Measurements from ENCODE around the gene RAP1GAP. TPM values are rescaled to one million over a fixed set of nuclear protein-coding genes. Genes with fewer than 3 reads are reported as not detected.

Gene RAP1GAP
- total RNA-seq, 1 experiment from 2014 or later, result 13.4 TPM

DNA sequence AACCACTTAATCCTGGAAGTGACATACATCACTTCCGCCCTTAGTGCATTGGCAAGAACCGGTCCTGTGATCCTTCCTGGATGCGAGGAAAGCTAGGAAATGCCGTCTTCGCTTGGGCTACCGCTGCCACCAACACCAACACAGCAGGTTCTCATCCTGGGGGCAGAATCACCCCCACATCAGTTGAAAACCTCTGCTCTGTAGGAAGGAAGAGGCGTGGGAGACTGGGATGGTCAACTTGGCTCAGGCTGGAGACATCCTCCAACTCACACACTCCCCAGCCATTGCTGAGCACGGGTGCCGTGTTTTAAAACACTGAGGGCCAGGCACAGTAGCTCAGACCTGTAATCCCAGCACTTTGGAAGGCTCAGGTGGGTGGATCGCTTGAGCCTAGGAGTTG is 85.1 kb downstream of the RAP1GAP start (continued):
- TF ChIP-seq, protein P1, sequence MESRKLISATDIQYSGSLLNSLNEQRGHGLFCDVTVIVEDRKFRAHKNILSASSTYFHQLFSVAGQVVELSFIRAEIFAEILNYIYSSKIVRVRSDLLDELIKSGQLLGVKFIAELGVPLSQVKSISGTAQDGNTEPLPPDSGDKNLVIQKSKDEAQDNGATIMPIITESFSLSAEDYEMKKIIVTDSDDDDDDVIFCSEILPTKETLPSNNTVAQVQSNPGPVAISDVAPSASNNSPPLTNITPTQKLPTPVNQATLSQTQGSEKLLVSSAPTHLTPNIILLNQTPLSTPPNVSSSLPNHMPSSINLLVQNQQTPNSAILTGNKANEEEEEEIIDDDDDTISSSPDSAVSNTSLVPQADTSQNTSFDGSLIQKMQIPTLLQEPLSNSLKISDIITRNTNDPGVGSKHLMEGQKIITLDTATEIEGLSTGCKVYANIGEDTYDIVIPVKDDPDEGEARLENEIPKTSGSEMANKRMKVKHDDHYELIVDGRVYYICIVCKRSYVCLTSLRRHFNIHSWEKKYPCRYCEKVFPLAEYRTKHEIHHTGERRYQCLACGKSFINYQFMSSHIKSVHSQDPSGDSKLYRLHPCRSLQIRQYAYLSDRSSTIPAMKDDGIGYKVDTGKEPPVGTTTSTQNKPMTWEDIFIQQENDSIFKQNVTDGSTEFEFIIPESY (IDR thresholded peaks at IDR 0.05; ENCODE audit: extremely low read depth, insufficient replicate concordance, low read length), result no peak
- TF ChIP-seq, protein P2, sequence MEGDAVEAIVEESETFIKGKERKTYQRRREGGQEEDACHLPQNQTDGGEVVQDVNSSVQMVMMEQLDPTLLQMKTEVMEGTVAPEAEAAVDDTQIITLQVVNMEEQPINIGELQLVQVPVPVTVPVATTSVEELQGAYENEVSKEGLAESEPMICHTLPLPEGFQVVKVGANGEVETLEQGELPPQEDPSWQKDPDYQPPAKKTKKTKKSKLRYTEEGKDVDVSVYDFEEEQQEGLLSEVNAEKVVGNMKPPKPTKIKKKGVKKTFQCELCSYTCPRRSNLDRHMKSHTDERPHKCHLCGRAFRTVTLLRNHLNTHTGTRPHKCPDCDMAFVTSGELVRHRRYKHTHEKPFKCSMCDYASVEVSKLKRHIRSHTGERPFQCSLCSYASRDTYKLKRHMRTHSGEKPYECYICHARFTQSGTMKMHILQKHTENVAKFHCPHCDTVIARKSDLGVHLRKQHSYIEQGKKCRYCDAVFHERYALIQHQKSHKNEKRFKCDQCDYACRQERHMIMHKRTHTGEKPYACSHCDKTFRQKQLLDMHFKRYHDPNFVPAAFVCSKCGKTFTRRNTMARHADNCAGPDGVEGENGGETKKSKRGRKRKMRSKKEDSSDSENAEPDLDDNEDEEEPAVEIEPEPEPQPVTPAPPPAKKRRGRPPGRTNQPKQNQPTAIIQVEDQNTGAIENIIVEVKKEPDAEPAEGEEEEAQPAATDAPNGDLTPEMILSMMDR (IDR thresholded peaks at IDR 0.05 in 2 of 3, conservative IDR thresholded peaks at IDR 0.05 in 1 of 3; ENCODE audit: borderline replicate concordance in 1 of 3, insufficient read depth in 1 of 3, low read depth in 2 of 3, low read length in 2 of 3), result no peak
- TF ChIP-seq YY1 (IDR thresholded peaks at IDR 0.05; ENCODE audit: extremely low read depth, insufficient replicate concordance, low read depth, low read length) (no peak), SP1 (IDR thresholded peaks at IDR 0.05; ENCODE audit: low read depth) (no peak), EGR1 (IDR thresholded peaks at IDR 0.05; ENCODE audit: low read depth) (no peak), FOSL1 (IDR thresholded peaks at IDR 0.05; ENCODE audit: low read depth) (no peak), CBX3 (IDR thresholded peaks at IDR 0.05; ENCODE audit: low read depth) (no peak), ZFX (IDR thresholded peaks at IDR 0.05) (no peak)
- TF ChIP-seq, protein P3, sequence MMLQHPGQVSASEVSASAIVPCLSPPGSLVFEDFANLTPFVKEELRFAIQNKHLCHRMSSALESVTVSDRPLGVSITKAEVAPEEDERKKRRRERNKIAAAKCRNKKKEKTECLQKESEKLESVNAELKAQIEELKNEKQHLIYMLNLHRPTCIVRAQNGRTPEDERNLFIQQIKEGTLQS (IDR thresholded peaks at IDR 0.05), result no peak

DNA sequence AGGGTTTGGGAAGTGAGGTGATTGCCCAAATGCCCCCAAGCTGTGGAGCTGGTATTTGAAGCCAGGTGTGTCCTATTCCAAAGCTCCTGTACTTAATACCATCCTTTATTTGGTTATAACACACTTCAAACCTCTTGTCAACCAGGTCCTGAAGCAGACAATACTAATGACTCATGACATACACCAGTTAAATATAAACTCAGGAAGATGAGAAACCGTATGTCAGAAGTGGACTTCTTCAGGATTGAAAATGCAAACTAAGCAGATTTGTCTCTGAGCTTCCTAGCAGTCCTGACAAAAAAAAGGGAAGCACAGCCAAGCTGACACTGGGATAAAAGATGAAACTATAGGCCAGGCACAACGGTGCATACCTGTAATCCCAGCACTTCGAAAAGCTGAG is 89.4 kb downstream of the RAP1GAP start:
- Histone ChIP-seq H3K9me3 (ENCODE audit: control insufficient read depth in 1 of 2, insufficient read depth in 1 of 2, low read depth in 1 of 2, low read length in 2 of 2) (no peaks in the 10 kb centered on the region), H3K9ac (ENCODE audit: low read length) (no peak overlapping the region), H3K4me1 (ENCODE audit: control insufficient read depth in 1 of 2, insufficient read depth in 2 of 2, low read length in 2 of 2) (peaks cover 5 to 6% of the 10 kb centered on the region in 2 experiments; a peak in 3 of 4 replicates), H3K4me3 (replicated peaks in 1 of 2; ENCODE audit: low read depth in 1 of 2, low read length in 2 of 2) (no peak overlapping the region), H2AFZ (ENCODE audit: low read depth, low read length, poor library complexity, severe bottlenecking) (no peak overlapping the region), H4K20me1 (ENCODE audit: insufficient read depth) (no peaks in the 10 kb centered on the region), H3K36me3 (ENCODE audit: control insufficient read depth in 1 of 2, insufficient read depth in 2 of 2, low read length in 2 of 2) (no peaks in the 10 kb centered on the region), H3K27ac (ENCODE audit: low read depth, low read length) (no peak overlapping the region), H3K9me2 (ENCODE audit: insufficient read depth) (no peaks in the 10 kb centered on the region), H3K4me2 (ENCODE audit: low read length) (no peak overlapping the region), H3K27me3 (ENCODE audit: insufficient read depth, low read length) (no peaks in the 10 kb centered on the region), H3K79me2 (ENCODE audit: insufficient read depth, low read length) (no peaks in the 10 kb centered on the region)
- no TSS peak for BruUV-seq (replicated peaks)
- POLR2A ChIA-PET, result no interaction called here
- no peak for ATAC-seq
- intact Hi-C loops (cut with micrococcal nuclease), result no loop called here
- CTCF ChIA-PET, result no interaction called here
- DNase-seq (ENCODE audit: low read depth, low spot score), result no peak
- RAD21 ChIA-PET (ENCODE audit: low non-redundant PET in 1 of 2, low total read pairs in 2 of 2, uncharacterized antibody in 2 of 2, unreplicated experiment in 2 of 2), result no interaction called here
- no peak for TF ChIP-seq TCF7L2 (IDR thresholded peaks at IDR 0.05; ENCODE audit: borderline replicate concordance, extremely low read depth, insufficient read depth, insufficient read length)
- no peak for TF ChIP-seq SP1 (IDR thresholded peaks at IDR 0.05; ENCODE audit: low read depth)
- TF ChIP-seq EZH2phosphoT487 (IDR thresholded peaks at IDR 0.05; ENCODE audit: borderline replicate concordance), result no peak
- TF ChIP-seq, protein P3 (IDR thresholded peaks at IDR 0.05), result no peak
- no peak for TF ChIP-seq YY1 (IDR thresholded peaks at IDR 0.05; ENCODE audit: extremely low read depth, insufficient replicate concordance, low read depth, low read length)
- TF ChIP-seq POLR2A (IDR thresholded peaks at IDR 0.05; ENCODE audit: borderline replicate concordance, extremely low read depth, insufficient read depth, insufficient read length), result no peak
- TF ChIP-seq ZFX (IDR thresholded peaks at IDR 0.05), result no peak
- no peak for TF ChIP-seq RAD21 (IDR thresholded peaks at IDR 0.05; ENCODE audit: low read depth)
- TF ChIP-seq, protein P2 (IDR thresholded peaks at IDR 0.05 in 2 of 3, conservative IDR thresholded peaks at IDR 0.05 in 1 of 3; ENCODE audit: borderline replicate concordance in 1 of 3, insufficient read depth in 1 of 3, low read depth in 2 of 3, low read length in 2 of 3), result no peak
- TF ChIP-seq ELF1 (IDR thresholded peaks at IDR 0.05; ENCODE audit: borderline replicate concordance, low read depth), result no peak

Measured in HCT116 (cell line).